RWPE2 (cell line): ENCODE results near the gene MBOAT1.

Experiments used
- ATAC-seq: fragments of 200-7000 bp; cut with Tn5 transposase; 3 replicates; pipeline ENCODE4 v1.9.1; 2021; ENCODE audit warnings: low read depth
- DNase-seq: peaks from one replicate; pipeline ENCODE4 v3.0.0-alpha.2; 2020; ENCODE audit warnings: low spot score
- H3K27ac ChIP-seq: fragments of 450-650 bp; 2 replicates; pipeline ENCODE4 v1.5.1; 2017; ENCODE audit warnings: mild to moderate bottlenecking; ENCODE audit not compliant: poor library complexity, severe bottlenecking
- H3K27me3 ChIP-seq: fragments of 250-450 bp; sonication (Bioruptor Pico); 2 replicates; pipeline ENCODE4 v1.5.1; 2021; ENCODE audit warnings: mild to moderate bottlenecking, moderate library complexity; ENCODE audit not compliant: insufficient read depth, poor library complexity, severe bottlenecking
- H3K36me3 ChIP-seq: fragments of 250-450 bp; sonication (Bioruptor Pico); 2 replicates; pipeline ENCODE4 v1.5.1; 2020; ENCODE audit warnings: low read depth, mild to moderate bottlenecking, moderate library complexity
- H3K4me1 ChIP-seq: fragments of 250-450 bp; sonication (Bioruptor Pico); 2 replicates; pipeline ENCODE4 v1.5.1; 2021; ENCODE audit warnings: mild to moderate bottlenecking, moderate library complexity; ENCODE audit not compliant: insufficient read depth, poor library complexity, severe bottlenecking
- H3K4me3 ChIP-seq: fragments of 250-450 bp; sonication (Bioruptor Pico); 2 replicates; pipeline ENCODE4 v1.5.1; 2021; ENCODE audit warnings: mild to moderate bottlenecking, moderate library complexity; ENCODE audit not compliant: severe bottlenecking
- H3K9me3 ChIP-seq: fragments of 250-450 bp; sonication (Bioruptor Pico); 2 replicates; pipeline ENCODE4 v1.5.1; 2021; ENCODE audit warnings: mild to moderate bottlenecking, moderate library complexity; ENCODE audit not compliant: severe bottlenecking
- TF ChIP-seq, protein P1 (sequence below): fragments of 450-650 bp; IDR thresholded peaks from one replicate; pipeline ENCODE4 v1.5.1; 2017; ENCODE audit warnings: mild to moderate bottlenecking, moderate library complexity; ENCODE audit not compliant: poor library complexity, severe bottlenecking

The MBOAT1 gene

DNA sequence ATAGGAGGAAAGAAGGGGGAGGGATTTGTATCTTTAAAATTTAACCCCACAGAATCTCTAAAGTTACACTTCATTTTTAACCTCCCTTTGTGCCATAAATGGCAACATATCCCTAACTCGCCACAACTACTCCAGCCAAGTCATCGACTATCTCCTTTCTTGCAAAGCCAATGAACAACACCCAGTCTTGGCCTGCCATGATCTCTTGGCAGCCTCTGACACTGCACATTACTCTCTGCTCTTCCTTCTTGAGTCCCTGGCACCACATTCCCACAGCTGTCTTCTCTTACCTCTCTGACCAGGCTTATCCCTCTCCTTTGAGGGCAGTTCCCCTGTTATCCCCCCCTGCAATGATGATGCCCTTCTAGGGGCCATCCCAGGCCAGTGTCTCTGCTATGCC, 42.5 kb downstream of the MBOAT1 start:
- H3K4me1 ChIP-seq: no peaks in the 10 kb centered on the region
- no peak for ATAC-seq
- no peak overlapping the region for H3K4me3 ChIP-seq
- no peak overlapping the region for H3K27ac ChIP-seq
- no peak for DNase-seq
- no peaks in the 10 kb centered on the region for H3K36me3 ChIP-seq
- TF ChIP-seq, protein P1, sequence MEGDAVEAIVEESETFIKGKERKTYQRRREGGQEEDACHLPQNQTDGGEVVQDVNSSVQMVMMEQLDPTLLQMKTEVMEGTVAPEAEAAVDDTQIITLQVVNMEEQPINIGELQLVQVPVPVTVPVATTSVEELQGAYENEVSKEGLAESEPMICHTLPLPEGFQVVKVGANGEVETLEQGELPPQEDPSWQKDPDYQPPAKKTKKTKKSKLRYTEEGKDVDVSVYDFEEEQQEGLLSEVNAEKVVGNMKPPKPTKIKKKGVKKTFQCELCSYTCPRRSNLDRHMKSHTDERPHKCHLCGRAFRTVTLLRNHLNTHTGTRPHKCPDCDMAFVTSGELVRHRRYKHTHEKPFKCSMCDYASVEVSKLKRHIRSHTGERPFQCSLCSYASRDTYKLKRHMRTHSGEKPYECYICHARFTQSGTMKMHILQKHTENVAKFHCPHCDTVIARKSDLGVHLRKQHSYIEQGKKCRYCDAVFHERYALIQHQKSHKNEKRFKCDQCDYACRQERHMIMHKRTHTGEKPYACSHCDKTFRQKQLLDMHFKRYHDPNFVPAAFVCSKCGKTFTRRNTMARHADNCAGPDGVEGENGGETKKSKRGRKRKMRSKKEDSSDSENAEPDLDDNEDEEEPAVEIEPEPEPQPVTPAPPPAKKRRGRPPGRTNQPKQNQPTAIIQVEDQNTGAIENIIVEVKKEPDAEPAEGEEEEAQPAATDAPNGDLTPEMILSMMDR: no peak
- H3K9me3 ChIP-seq: no peaks in the 10 kb centered on the region
- H3K27me3 ChIP-seq: no peaks in the 10 kb centered on the region

DNA sequence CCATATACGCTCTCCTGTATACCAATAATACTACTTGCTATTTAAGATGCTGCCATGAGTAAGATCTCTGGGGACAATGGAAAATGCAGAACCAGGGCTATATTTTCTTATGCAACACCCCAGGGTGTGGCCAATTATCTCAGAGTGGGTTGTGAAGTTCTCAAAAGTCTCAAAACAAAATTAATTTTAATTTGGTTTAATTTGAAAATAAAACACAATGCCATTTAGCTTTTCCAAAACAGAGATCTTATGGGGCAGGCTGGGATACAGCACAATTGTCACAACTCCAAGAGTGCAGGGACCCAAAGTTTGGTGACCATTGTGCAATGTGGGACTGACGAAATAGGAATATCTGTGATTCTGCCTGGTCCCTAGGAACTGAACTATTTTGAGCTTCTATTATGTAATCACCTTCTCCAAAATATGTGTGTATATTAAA, 43.1 kb downstream of the MBOAT1 start:
- Histone ChIP-seq H3K27me3 (no peaks in the 10 kb centered on the region), H3K9me3 (no peaks in the 10 kb centered on the region), H3K4me1 (no peaks in the 10 kb centered on the region), H3K4me3 (no peak overlapping the region), H3K36me3 (no peaks in the 10 kb centered on the region), H3K27ac (no peak overlapping the region)
- no peak for DNase-seq
- ATAC-seq: no peak
- TF ChIP-seq, protein P1: no peak

GRCh38 chr6:20168690-20169089, 43.6 kb downstream of the MBOAT1 start:
- no peak overlapping the region for H3K27ac ChIP-seq
- ATAC-seq: no peak
- TF ChIP-seq, protein P1: no peak
- H3K9me3 ChIP-seq: no peaks in the 10 kb centered on the region
- H3K4me1 ChIP-seq: no peaks in the 10 kb centered on the region
- no peaks in the 10 kb centered on the region for H3K27me3 ChIP-seq
- DNase-seq: no peak
- no peak overlapping the region for H3K4me3 ChIP-seq
- H3K36me3 ChIP-seq: no peaks in the 10 kb centered on the region

DNA sequence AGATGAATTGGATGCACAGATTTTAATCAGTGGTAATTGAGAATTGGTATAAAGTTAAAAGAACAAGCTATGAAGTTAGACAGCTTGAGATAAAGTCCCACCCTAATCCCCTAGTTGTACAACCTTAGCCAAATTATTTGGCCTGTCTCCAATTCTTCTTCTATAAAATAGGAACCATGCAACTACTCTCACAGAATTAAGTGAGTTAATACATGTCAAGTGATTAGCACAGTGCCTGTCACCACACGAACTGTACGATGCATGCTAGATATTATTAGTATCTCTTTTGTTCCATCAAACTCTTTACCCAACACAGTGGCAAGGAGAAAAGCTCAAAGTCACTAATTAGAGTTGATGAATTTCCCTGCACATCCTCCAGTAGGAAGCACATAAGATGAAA, 44.7 kb downstream of the MBOAT1 start:
- H3K36me3 ChIP-seq: no peaks in the 10 kb centered on the region
- TF ChIP-seq, protein P1: no peak
- H3K4me1 ChIP-seq: no peaks in the 10 kb centered on the region
- ATAC-seq: no peak
- H3K27ac ChIP-seq: no peak overlapping the region
- no peaks in the 10 kb centered on the region for H3K9me3 ChIP-seq
- no peak for DNase-seq
- no peak overlapping the region for H3K4me3 ChIP-seq
- H3K27me3 ChIP-seq: no peaks in the 10 kb centered on the region

DNA sequence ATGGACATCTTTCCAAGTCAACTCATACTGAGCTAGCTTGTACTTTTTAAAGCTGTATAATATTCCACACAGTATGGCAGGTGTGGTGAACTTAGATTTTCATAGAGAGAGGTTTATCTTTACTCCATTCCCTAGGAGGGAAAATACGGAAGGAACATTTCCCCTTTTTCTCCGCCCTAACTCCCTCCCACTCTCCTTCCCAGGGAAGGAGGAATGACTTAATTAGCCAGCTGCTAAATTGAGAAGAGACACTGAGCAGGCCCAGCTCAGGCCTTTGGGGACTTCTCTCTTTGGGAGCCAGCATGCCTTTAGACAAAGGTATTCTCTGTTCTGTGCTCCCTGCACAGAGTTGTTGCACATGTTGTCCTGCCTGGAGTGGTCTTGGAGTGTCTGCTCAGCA, 46.1 kb downstream of the MBOAT1 start:
- Histone ChIP-seq H3K4me3 (no peak overlapping the region), H3K27me3 (no peaks in the 10 kb centered on the region), H3K27ac (no peak overlapping the region), H3K9me3 (no peaks in the 10 kb centered on the region), H3K4me1 (no peaks in the 10 kb centered on the region), H3K36me3 (no peaks in the 10 kb centered on the region)
- TF ChIP-seq, protein P1: no peak
- DNase-seq: no peak
- ATAC-seq: no peak
